Measurements from ENCODE around the gene PCGF3. TPM values are rescaled to one million over a fixed set of nuclear protein-coding genes. Genes with fewer than 3 reads are reported as not detected.
"Not testable (repeated sequence)": the region's sequence is repeated elsewhere in the genome, so short reads cannot be mapped to it uniquely, and the experiment has no call there.

Gene PCGF3
- total RNA-seq, 2 donors from 2014 or later = 23.0 to 25.9 TPM

DNA sequence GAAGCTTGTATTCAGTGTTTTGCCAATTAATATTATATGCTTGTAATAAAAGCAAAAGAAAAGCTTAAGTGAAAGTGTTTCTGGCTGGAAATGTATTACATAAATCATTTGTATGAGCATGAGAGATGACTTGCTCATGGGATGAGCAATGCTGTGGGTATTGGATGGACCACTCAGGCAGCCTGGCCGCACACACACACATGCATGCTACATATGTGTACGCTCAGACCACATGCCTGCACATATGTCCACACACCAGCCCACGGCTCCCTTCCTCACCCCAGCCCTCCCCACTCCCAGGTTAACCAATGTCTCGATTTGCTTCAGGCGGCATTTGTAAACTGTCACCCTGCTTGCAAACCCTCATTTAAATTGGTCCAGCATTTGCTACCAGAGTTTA is 64.4 kb downstream of the PCGF3 start:
- H3K9me3 Mint-ChIP-seq = no peaks in the 10 kb centered on the region
- H3K36me3 Mint-ChIP-seq = peaks cover 10 to 16% of the 10 kb centered on the region in 2 donors
- ATAC-seq = no peak
- no peak for DNase-seq (ENCODE audit: low spot score in 2 of 2)
- H3K27ac Mint-ChIP-seq = no peak overlapping the region

DNA sequence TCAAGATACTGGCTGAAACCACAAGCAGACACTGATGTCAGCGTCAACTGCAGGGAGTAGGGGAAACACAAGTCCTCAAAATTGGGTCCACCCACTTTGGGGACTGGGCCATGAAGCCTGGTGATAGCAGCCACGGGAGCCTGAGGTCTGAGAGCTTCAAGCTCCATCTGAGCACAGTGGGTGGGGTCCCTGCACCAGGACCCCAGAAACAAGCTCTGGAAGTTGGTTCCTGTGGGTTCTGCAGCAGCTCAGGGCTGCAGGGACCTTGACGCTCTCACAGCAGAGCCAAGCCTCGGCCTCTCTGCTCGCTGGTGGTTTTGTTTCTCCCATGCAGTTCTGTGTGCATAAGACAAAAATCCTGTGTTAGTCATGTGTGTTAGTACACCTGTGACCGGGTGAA is 65.8 kb downstream of the PCGF3 start:
- Mint-ChIP-seq H3K9me3 (no peaks in the 10 kb centered on the region), H3K36me3 (peaks cover 15 to 28% of the 10 kb centered on the region in 2 donors), H3K27ac (no peak overlapping the region)
- no peak for DNase-seq (ENCODE audit: low spot score in 2 of 2)
- ATAC-seq = no peak

DNA sequence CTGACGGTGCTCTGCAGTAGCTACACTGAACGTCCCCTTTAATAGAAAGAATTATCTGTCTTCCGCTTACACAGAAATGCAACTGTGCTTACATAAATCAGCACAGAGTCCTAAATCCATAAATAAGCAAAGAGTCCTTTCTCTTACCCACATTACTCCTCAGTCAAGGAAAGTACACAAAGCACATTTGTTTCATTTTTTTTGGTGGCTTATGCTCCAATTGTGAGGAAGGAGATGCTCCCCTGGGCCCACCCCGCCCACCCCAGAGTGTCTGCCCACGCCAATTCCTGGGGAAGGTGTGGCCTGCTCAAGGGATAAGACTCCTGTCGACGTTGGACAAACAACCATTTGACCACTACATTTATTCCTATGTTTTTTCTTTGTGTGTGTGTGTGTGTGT is 66.5 kb downstream of the PCGF3 start:
- no peaks in the 10 kb centered on the region for H3K9me3 Mint-ChIP-seq
- H3K27ac Mint-ChIP-seq = no peak overlapping the region
- ATAC-seq (no peak), DNase-seq (ENCODE audit: low spot score in 2 of 2) (no peak)
- H3K36me3 Mint-ChIP-seq = peaks cover 20 to 34% of the 10 kb centered on the region in 2 donors

DNA sequence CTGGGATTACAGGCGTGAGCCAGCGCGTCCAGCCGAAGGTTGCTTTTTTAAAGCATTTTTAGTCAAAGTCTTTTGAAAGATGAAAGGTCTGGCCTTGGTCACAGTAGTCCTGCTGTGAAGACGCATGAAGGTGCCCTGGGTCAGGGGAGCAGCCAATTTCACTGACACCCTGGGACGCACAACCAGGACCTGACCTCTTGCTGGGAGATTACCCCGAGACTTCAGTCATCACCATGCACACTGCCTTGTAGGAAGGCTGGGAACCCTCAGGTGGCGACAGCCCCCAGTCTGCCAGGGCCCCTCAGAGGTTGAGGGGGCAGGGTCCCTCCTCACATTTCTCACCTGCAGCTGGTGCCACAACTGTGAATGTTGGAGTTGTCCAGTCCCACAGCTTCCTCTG is 67.1 kb downstream of the PCGF3 start:
- no peak for ATAC-seq
- H3K27ac Mint-ChIP-seq = no peak overlapping the region

DNA sequence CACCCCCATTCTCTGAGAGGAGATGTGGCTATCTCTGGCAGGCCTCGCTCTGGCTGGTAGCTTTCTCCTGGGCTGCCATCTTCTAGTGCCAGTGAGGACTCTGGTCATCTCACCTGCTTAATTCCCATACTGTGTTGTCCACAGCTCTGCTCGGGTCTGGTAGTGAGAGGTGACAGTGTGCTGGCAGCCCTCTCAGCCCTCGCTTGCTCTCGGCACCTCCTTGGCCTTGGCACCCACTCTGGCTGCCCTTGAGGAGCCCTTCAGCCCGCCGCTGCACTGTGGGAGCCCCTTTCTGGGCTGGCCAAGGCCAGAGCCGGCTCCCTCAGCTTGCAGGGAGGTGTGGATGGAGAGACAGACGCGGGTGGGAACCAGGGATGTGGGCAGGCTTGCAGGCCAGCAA is 67.6 kb downstream of the PCGF3 start:
- Mint-ChIP-seq H3K27ac (peak overlapping the region in 1 of 2 donors; percentile 46), H3K36me3 (peaks cover 25 to 44% of the 10 kb centered on the region in 2 donors), H3K9me3 (no peaks in the 10 kb centered on the region)
- ATAC-seq = no peak
- no peak for DNase-seq (ENCODE audit: low spot score in 2 of 2)

More for the DNA sequence above, 67.1 kb downstream of the PCGF3 start:
- Mint-ChIP-seq H3K9me3 (no peaks in the 10 kb centered on the region), H3K36me3 (peaks cover 25 to 40% of the 10 kb centered on the region in 2 donors)
- DNase-seq (ENCODE audit: low spot score in 2 of 2) = no peak

DNA sequence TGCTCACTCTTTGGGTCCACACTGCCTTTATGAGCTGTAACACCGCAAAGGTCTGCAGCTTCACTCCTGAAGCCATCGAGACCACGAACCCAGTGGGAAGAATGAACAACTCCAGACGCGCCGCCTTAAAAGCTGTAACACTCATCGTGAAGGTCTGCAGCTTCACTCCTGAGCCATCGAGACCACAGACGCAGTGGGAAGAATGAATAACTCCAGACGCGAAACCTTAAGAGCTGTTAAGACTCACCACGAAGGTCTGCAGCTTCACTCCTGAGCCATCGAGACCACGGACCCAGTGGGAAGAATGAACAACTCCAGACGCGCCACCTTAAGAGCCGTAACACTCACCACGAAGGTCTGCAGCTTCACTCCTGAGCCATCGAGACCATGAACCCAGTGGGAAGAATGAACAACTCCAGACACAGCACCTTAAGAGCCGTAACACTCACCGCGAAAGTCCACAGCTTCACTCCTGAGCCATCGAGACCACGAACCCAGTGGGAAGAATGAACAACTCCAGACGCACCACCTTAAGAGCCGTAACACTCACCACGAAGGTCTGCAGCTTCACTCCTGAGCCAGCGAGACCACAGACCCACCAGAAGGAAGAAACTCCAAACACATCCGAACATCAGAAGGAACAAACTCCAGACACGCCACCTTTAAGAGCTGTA is 68.9 kb downstream of the PCGF3 start:
- not testable (repeated sequence) for H3K9me3 Mint-ChIP-seq; ATAC-seq; DNase-seq (ENCODE audit: low spot score in 2 of 2)
- peaks cover 28 to 49% of the 10 kb centered on the region in 2 donors for H3K36me3 Mint-ChIP-seq
- H3K27ac Mint-ChIP-seq = peak overlapping the region; percentile 56 to 62

DNA sequence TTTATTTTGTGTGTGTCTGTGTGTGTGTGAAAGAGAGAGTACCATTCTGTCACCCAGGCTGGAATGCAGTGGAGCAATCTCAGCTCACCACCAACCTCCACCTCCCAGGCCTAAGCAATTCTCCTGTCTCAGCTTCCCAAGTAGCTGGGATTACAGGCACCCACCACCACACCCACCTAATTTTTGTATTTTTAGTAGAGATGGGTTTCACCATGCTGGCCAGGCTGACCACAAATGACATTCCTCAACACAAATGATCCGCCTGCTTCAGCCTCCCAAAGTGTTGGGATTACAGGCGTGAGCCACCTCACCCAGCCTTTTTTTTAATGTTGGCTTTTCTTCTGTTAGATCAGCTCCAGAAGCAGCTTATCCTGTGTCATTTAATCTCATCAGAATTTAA is 69.9 kb downstream of the PCGF3 start:
- not testable (repeated sequence) for H3K27ac Mint-ChIP-seq; H3K9me3 Mint-ChIP-seq; ATAC-seq; DNase-seq (ENCODE audit: low spot score in 2 of 2)
- H3K36me3 Mint-ChIP-seq = peaks cover 37 to 54% of the 10 kb centered on the region in 2 donors

DNA sequence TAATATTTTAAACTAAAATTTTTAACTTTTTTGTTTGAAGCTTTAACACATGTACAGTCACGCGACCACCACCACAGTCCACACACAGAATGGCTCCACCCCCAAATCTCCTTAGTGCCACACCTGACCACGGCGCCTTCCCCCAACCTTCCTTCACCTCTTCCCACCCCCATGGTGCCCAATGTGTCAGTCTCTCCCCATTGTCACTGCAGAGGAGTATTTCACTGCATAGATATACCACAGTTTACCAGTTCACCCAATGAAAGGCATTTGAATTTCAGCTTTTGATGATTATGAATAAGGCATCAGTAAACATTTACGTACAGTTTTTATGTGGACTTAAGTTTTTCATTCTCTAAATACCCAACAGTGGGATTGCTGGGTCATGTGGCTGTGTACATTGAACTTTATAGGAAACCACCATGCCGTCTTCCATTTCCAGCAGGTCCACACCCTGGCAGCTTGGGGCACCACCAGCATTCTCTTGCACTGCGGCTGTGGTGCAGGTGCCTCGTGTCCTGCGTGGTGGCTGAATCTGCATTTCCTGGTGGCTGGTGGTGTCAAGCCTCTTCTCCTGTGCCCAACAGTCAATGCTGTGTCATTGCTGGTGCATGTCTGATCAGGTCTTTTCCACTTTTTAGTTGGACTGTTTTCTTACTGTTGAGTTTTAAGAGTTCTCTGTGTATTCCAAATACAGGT is 71.3 kb downstream of the PCGF3 start:
- DNase-seq (ENCODE audit: low spot score in 2 of 2) (no peak), ATAC-seq (no peak)
- peaks cover 41 to 58% of the 10 kb centered on the region in 2 donors for H3K36me3 Mint-ChIP-seq
- no peaks in the 10 kb centered on the region for H3K9me3 Mint-ChIP-seq
- H3K27ac Mint-ChIP-seq = peak overlapping the region; percentile 24 to 71

DNA sequence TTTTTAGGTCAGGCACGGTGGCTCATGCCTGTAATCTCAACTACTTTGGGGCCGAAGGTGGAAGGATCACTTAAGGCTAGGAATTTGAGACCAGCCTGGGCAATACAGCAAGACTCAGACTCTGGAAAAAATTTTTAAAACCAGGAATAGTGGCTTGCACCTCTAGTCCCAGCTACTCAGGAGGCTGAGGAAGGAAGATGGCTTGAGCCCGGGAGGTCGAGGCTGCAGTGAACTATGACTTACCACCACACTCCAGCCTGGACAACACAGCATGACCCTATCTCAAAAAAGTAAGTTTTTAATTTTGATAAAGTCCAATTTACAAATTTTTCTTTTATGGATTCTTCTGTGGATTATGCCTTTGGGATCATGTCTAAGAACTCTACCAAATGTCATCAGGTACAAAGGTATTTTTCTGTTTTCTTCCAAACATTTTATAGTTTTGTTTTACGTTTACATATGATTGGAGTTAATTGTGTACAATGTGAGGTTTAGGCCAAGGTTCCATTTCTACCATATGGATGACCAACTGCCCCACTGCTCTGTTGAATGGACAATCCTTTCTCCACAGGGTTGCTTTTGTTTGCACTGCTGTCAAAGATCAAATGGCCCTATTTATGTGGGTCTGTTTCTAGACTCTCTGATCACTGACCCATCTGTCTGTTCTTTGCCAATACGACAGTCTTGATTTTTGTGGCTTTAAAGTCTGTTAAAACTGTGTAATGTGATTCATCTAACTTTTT is 72.1 kb downstream of the PCGF3 start:
- H3K36me3 Mint-ChIP-seq = peaks cover 41 to 58% of the 10 kb centered on the region in 2 donors
- no peak for ATAC-seq
- no peaks in the 10 kb centered on the region for H3K9me3 Mint-ChIP-seq
- H3K27ac Mint-ChIP-seq = peak overlapping the region in 1 of 2 donors; percentile 71
- no peak for DNase-seq (ENCODE audit: low spot score in 2 of 2)

DNA sequence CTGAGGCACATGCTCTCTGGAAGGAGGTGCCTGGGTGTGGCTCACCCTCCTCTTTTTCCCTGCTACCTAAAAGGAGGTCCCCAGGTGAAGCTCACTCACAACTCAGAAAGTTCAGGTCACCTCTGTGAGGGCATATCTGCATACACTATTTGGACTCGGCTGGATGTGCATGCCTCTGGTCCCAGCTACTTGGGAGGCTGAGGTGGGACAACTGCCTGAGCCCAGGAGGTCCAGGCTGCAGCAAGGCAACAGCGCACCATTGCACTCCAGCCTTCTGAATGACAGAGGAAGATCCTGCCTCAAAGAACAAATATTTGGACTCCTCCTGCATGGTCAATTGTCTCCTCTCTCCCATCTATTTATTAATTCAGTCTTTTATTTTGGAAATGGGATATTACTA is 73.9 kb downstream of the PCGF3 start:
- H3K27ac Mint-ChIP-seq = peak overlapping the region in 1 of 2 donors; percentile 32
- ATAC-seq (no peak), DNase-seq (ENCODE audit: low spot score in 2 of 2) (no peak)
- H3K9me3 Mint-ChIP-seq = no peaks in the 10 kb centered on the region
- H3K36me3 Mint-ChIP-seq = peaks cover 36 to 54% of the 10 kb centered on the region in 2 donors

DNA sequence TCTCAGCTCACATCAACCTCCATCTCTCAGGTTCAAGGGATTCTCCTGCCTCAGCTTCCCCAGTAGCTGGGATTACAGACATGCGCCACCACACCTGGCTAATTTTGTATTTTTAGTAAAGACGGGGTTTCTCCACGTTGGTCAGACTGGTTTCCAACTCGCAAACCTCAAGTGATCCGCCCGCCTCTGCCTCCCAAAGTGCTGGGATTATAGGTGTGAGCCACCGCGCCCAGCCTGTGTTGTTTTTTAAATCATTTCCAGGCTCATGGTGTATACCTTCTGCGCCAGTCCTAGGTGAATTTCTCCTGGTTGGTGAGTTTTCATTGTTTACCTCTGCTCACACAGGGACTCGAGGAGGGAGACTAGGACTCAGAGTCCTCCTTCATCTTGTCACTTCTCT is 74.6 kb downstream of the PCGF3 start:
- not testable (repeated sequence) for H3K9me3 Mint-ChIP-seq; ATAC-seq; DNase-seq (ENCODE audit: low spot score in 2 of 2)
- Mint-ChIP-seq H3K36me3 (peaks cover 36 to 47% of the 10 kb centered on the region in 2 donors), H3K27ac (peak overlapping the region; percentile 84 to 94)

DNA sequence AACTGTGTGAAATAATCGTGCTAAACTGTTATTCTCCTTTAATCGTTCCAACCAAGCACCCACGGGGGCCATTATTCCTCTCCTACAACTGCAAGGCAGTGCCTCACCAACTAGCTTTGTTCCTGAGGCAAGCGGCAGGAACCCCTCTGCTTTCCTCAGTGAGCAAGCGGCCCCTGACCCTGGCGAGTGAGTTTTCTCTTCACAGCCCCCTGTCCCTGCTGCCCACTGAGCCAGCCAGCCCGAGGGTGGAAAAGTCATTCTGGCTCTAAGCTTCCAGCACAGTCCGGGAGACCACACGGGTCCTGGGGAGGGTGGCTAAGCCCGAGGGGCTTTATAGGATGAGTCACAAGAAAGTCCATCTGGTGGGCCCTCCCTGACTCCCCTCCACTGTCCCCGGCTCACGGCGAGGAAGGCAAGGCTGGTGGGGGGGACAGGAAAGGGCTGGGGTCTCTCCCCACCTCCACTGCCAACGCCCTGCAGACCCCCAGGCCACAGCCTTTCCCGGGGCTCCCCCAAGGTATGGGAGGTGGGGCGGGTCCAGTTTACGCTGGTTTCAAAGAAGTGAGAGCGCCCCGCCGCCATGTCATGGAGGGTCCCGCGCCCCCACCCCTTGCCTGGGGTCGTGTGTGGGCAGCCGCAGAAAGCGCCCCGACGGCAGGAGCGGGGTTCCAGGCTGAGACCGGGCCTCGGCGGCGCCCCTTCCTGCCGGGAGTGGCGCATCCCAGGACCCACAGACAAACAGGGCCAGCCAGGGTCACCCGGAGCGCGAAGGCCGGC is 75.3 kb downstream of the PCGF3 start:
- peaks cover 33 to 41% of the 10 kb centered on the region in 2 donors for H3K36me3 Mint-ChIP-seq
- ATAC-seq (no peak), DNase-seq (ENCODE audit: low spot score in 2 of 2) (no peak)
- peak overlapping the region; percentile 84 to 94 for H3K27ac Mint-ChIP-seq
- no peaks in the 10 kb centered on the region for H3K9me3 Mint-ChIP-seq

DNA sequence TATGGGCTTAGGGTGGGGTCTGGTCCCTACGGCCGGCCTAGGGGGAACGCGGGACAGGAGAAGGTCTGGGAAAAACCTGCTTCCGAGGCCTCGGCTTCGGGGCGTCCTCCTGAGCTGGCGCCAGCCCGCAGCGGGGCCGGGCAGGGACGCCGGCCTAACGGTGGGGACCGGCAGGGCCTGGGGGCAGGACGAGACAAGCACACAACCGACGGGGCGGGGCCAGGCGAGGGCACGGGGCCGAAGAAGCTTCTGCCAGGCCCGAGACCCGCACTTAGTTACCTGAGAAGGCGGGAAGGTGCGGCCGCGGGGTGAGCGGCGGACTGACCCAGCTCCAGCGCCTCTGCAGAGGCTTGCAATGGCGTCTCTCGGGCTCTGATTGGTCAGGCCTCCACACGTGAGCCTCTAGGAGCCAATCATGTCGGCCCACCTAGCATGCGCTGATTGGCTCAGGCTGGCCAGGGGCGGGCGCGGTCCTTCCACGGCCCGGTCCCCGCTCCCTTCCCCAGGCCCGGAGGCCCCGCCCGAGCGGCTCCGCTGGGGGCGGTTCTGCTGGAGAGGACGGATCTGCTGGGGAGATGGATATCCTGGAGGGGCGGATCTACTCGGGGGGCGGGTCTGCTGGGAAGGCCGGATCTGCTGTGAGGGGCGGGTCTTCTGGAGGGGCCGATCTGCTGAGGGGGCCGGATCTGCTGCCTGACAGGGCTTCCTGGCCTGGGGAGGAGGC is 76.0 kb downstream of the PCGF3 start:
- ATAC-seq (peak; percentile 96 to 98), DNase-seq (ENCODE audit: low spot score in 2 of 2) (peak; percentile 99)
- Mint-ChIP-seq H3K27ac (peak overlapping the region; percentile 87 to 94), H3K9me3 (no peaks in the 10 kb centered on the region), H3K36me3 (peaks cover 30 to 36% of the 10 kb centered on the region in 2 donors)

DNA sequence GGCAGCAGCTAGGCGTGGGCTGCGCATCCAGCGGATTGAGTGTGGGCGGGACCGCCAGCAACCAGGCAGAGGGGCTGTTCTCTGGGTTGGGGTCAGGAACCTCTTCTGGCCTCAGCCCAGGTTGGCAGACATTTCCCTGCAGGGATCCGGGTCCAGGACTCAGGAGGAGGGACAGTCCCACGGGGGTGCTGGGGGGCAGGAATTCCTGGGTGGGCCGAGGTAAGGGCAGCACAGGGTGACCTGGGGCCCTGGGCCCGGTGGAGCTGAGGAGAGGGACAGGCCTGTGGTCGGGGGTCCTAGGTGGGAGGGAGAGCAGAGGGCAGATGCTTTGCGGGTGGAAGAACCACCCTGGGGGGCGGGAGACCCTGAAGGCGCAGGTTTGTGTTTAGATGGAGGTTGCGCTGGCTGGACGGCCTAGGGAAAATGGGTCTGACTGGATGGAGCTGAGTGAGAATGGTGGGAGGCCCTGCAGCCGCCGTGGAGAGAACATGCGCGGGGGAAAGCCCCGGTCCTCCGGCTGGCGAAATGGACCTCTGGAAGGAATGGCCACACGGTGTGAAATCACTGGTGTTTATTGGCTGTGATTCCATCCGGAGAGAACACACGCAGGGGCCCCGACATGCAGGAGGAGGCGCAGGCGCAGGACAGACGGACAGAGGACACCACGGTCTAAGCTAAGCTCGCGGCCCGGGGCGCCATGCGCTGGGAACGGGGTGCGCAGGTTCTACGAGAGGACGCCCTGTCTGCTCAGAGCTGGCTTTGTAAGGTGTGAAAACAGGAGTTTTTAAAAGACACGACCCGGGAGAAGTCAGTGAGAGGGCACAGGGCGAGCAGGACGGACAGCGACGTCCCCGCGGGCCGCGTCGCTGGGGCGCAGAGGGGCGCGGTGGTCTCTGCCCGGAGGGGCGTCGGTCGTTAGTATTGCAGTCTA is 79.0 kb downstream of the PCGF3 start:
- H3K9me3 Mint-ChIP-seq = no peaks in the 10 kb centered on the region
- H3K36me3 Mint-ChIP-seq = peaks cover 13 to 17% of the 10 kb centered on the region in 2 donors
- ATAC-seq = no peak
- no peak overlapping the region for H3K27ac Mint-ChIP-seq
- DNase-seq (ENCODE audit: low spot score in 2 of 2) = no peak
